ENCODE measurements around the gene HOXA5.

HOXA5 gene

GRCh38 chr7:27163288-27164044 lies 20.0 kb upstream of the HOXA5 start:
- H3K4me1 ChIP-seq: peaks cover 19% of the 10 kb centered on the region
- no peaks in the 10 kb centered on the region for H3K9me3 ChIP-seq
- peak overlapping the region; percentile 70 for H3K4me3 ChIP-seq
- DNase-seq (ENCODE audit: low spot score in 2 of 2): peak in 1 of 2 experiments; percentile 53
- no peaks in the 10 kb centered on the region for H3K27me3 ChIP-seq (ENCODE audit: low read depth)
- in situ Hi-C loops (cut with MboI; ENCODE audit: low sequenced_read_pairs): loop anchor here (25.0 kb wide), 1 partner anchor 951 kb away; the partner anchor contains the start of genes CBX3 and HNRNPA2B1
- H3K36me3 ChIP-seq (replicated peaks): peaks cover 37% of the 10 kb centered on the region

- in situ Hi-C loops (cut with MboI; ENCODE audit: low sequenced_read_pairs): loop anchor here (25.0 kb wide), 1 partner anchor 950 kb away; the partner anchor contains the start of genes CBX3 and HNRNPA2B1
- Histone ChIP-seq H3K27me3 (ENCODE audit: low read depth) (no peaks in the 10 kb centered on the region), H3K4me3 (peak overlapping the region; percentile 70), H3K36me3 (replicated peaks) (peaks cover 33% of the 10 kb centered on the region), H3K9me3 (no peaks in the 10 kb centered on the region), H3K4me1 (peaks cover 25% of the 10 kb centered on the region)
- peak in 1 of 2 experiments; percentile 60 for DNase-seq (ENCODE audit: low spot score in 2 of 2)
Observed at GRCh38 chr7:27162561-27163287, 19.2 kb upstream of the HOXA5 start.

DNA sequence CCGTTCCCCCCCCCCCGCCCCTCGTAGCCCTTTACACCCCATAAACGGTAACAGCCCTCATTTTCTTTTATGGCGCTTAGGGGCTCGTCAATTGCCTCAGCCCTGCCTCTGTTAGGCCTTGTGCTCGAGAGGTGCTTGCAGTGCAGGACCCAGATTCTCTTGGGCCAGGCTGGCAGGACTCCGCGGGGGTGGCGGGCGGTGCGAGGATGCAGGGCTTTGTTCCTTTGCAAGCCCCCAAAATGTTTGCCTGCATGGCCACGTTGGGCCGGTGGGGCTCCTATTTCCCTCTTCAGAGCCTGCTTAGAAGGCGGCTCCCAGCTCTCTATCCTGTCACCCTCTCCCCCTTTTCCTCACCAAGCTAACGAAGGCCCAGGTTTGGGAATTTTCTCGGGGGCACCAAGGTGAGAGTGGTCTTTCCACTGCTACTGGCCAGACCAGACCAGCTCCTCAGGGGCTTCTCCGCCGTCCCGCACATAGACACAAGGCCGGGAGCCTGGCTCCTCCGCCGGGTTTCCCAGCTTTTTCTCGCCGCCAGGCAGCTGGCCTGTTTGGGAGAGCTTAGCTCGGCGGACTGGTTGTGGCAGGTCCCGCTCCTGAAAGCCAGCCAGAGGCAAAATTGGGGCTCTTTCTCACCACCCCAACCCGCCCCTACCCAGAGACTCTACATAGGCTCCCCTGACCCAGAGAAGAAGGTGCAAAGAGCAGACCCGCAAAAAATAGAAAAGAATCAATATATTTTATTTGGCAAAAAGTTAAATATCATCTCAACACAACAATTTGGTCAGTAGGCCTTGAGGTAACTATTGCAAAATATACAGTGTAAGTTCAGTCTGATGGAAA lies 18.5 kb upstream of the HOXA5 start:
- in situ Hi-C loops (cut with MboI; ENCODE audit: low sequenced_read_pairs): loop anchor here (25.0 kb wide), 1 partner anchor 950 kb away; the partner anchor contains the start of genes CBX3 and HNRNPA2B1
- no peaks in the 10 kb centered on the region for H3K9me3 ChIP-seq
- peak overlapping the region; percentile 70 for H3K4me3 ChIP-seq
- peaks cover 30% of the 10 kb centered on the region for H3K4me1 ChIP-seq
- H3K36me3 ChIP-seq (replicated peaks): peaks cover 30% of the 10 kb centered on the region
- peak; percentile 42 to 58 for DNase-seq (ENCODE audit: low spot score in 2 of 2)
- no peaks in the 10 kb centered on the region for H3K27me3 ChIP-seq (ENCODE audit: low read depth)

DNA sequence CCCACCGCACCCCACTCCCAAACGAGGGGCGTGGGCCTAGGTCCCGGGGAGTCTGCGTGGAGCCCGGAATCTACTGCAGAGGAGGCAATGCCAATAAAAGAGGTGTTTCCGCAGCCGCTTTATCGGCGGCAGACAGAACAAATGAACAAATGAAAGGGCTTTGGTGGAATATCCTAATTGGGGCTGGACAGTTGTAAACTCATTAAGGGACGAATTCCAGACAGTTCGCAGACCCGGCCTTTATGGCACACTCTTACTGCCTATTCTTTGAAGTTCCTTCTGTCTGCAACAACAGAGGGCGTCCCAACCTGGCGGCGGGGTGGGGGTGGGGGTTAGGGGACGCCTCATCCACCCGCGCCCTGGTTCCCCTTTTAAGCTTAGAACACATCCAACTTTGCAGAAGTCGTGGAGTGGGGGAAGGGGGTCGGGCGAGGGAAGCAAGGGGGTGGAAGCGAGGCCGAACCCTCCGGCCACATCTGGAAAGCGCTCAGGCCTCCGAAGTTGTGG lies 17.8 kb upstream of the HOXA5 start:
- Histone ChIP-seq H3K4me3 (peak overlapping the region; percentile 70), H3K27me3 (ENCODE audit: low read depth) (no peaks in the 10 kb centered on the region), H3K4me1 (peaks cover 30% of the 10 kb centered on the region), H3K9me3 (no peaks in the 10 kb centered on the region), H3K36me3 (replicated peaks) (peaks cover 30% of the 10 kb centered on the region)
- in situ Hi-C loops (cut with MboI; ENCODE audit: low sequenced_read_pairs): loop anchor here (25.0 kb wide), 1 partner anchor 949 kb away; the partner anchor contains the start of genes CBX3 and HNRNPA2B1
- DNase-seq (ENCODE audit: low spot score in 2 of 2): peak; percentile 50 to 74

GRCh38 chr7:27160546-27161213 lies 17.2 kb upstream of the HOXA5 start:
- Histone ChIP-seq H3K27me3 (ENCODE audit: low read depth) (no peaks in the 10 kb centered on the region), H3K4me1 (peaks cover 30% of the 10 kb centered on the region), H3K4me3 (peak overlapping the region; percentile 70), H3K9me3 (no peaks in the 10 kb centered on the region), H3K36me3 (replicated peaks) (peaks cover 30% of the 10 kb centered on the region)
- DNase-seq (ENCODE audit: low spot score in 2 of 2): peak; percentile 84 to 94
- in situ Hi-C loops (cut with MboI; ENCODE audit: low sequenced_read_pairs): loop anchor here (25.0 kb wide), 1 partner anchor 948 kb away; the partner anchor contains the start of genes CBX3 and HNRNPA2B1

DNA sequence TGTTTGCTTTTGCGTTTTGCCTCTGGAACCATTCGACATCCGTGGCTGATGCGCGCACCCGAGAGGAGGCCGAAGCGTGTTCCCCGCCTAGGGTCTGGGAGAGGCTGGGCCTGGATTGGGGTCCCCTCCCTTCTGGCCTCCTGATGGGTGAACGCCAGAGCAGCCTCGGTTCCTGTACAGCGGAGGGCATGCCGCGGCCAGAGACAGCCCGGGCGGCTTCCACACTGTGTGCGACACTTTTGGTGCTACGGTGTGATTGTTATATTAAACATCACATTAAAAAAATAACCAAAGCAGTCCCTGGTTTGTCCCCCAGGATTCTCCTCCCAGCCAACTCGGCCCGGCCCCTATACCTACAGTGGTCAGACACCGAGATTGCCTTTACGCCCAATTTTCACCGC lies 16.7 kb upstream of the HOXA5 start:
- DNase-seq (ENCODE audit: low spot score in 2 of 2): peak in 1 of 2 experiments; percentile 57
- in situ Hi-C loops (cut with MboI; ENCODE audit: low sequenced_read_pairs): loop anchor here (25.0 kb wide), 1 partner anchor 948 kb away; the partner anchor contains the start of genes CBX3 and HNRNPA2B1
- Histone ChIP-seq H3K36me3 (replicated peaks) (peaks cover 30% of the 10 kb centered on the region), H3K27me3 (ENCODE audit: low read depth) (no peaks in the 10 kb centered on the region), H3K4me3 (peak overlapping the region; percentile 70), H3K9me3 (no peaks in the 10 kb centered on the region), H3K4me1 (peaks cover 30% of the 10 kb centered on the region)

- in situ Hi-C loops (cut with MboI; ENCODE audit: low sequenced_read_pairs): loop anchor here (5.0 to 25.0 kb wide), 4 partner anchors 302 to 1302 kb away; partner anchors contain the start of genes CBX3 and HNRNPA2B1
- H3K4me3 ChIP-seq: peak overlapping the region; percentile 70
- H3K27me3 ChIP-seq (ENCODE audit: low read depth): no peaks in the 10 kb centered on the region
- H3K4me1 ChIP-seq: peaks cover 34% of the 10 kb centered on the region
- peak in 1 of 2 experiments; percentile 65 for DNase-seq (ENCODE audit: low spot score in 2 of 2)
- peaks cover 32% of the 10 kb centered on the region for H3K36me3 ChIP-seq (replicated peaks)
- no peaks in the 10 kb centered on the region for H3K9me3 ChIP-seq
Observed at GRCh38 chr7:27159266-27160144, 16.0 kb upstream of the HOXA5 start.

- Histone ChIP-seq H3K4me3 (peak overlapping the region; percentile 70), H3K27me3 (ENCODE audit: low read depth) (no peaks in the 10 kb centered on the region), H3K9me3 (no peaks in the 10 kb centered on the region), H3K36me3 (replicated peaks) (peaks cover 27% of the 10 kb centered on the region), H3K4me1 (peaks cover 34% of the 10 kb centered on the region)
- in situ Hi-C loops (cut with MboI; ENCODE audit: low sequenced_read_pairs): loop anchor here (5.0 to 25.0 kb wide), 4 partner anchors 301 to 1301 kb away; partner anchors contain the start of genes CBX3 and HNRNPA2B1
- peak in 1 of 2 experiments; percentile 61 for DNase-seq (ENCODE audit: low spot score in 2 of 2)
Observed at GRCh38 chr7:27158436-27159265, 15.2 kb upstream of the HOXA5 start.

- no peaks in the 10 kb centered on the region for H3K9me3 ChIP-seq
- peaks cover 19% of the 10 kb centered on the region for H3K36me3 ChIP-seq (replicated peaks)
- H3K27me3 ChIP-seq (ENCODE audit: low read depth): no peaks in the 10 kb centered on the region
- in situ Hi-C loops (cut with MboI; ENCODE audit: low sequenced_read_pairs): loop anchor here (5.0 to 25.0 kb wide), 4 partner anchors 301 to 1301 kb away; partner anchors contain the start of genes CBX3 and HNRNPA2B1
- DNase-seq (ENCODE audit: low spot score in 2 of 2): peak in 1 of 2 experiments; percentile 72
- H3K4me1 ChIP-seq: peaks cover 41% of the 10 kb centered on the region
- H3K4me3 ChIP-seq: peak overlapping the region; percentile 70
Observed at GRCh38 chr7:27157702-27158431, 14.4 kb upstream of the HOXA5 start.

DNA sequence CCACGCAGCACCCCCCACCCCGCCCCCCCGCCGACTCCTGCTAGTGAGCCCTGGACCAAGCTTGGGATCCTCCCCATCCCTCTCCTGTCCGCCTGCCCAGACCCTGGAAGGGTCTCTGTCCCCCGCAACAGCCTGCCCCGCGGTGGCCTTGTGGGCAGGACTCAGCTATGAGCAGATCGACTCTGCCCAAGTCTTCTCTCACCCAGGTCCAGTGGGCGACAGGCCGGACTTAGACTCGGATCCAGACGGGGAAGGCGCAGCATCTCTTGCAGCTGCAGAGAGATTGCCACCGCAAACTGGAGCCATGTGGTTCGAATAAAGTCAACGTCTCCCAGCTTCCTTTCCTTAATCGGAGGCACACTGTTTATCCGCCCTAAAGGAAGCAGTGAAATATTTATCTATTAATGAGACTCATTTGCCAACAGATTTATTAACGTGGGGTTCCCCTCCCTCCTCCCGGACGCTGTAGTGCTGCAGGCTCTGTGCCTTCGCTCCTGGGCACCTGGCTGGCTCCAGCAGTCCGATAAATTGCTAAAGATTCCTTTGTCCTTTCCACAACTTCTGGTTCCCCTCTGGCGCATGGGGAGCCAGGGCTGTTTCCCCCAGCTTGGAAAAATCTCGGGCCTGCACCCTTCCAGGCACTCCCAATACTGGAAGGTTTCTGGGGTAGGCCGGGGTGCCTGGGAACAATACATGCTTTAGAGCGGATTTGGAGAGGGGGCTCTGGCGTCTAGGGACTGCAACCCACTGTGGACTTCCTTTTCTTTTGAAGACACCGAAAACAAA lies 13.6 kb upstream of the HOXA5 start:
- Histone ChIP-seq H3K36me3 (replicated peaks) (peaks cover 11% of the 10 kb centered on the region), H3K4me3 (peak overlapping the region; percentile 70), H3K9me3 (no peaks in the 10 kb centered on the region), H3K4me1 (peaks cover 44% of the 10 kb centered on the region), H3K27me3 (ENCODE audit: low read depth) (no peaks in the 10 kb centered on the region)
- in situ Hi-C loops (cut with MboI; ENCODE audit: low sequenced_read_pairs): loop anchor here (5.0 to 25.0 kb wide), 4 partner anchors 300 to 1300 kb away; partner anchors contain the start of genes CBX3 and HNRNPA2B1
- peak in 1 of 2 experiments; percentile 45 for DNase-seq (ENCODE audit: low spot score in 2 of 2)

All from HAP-1 (cell line).